ENCODE results near the gene RIMBP2.

DNA sequence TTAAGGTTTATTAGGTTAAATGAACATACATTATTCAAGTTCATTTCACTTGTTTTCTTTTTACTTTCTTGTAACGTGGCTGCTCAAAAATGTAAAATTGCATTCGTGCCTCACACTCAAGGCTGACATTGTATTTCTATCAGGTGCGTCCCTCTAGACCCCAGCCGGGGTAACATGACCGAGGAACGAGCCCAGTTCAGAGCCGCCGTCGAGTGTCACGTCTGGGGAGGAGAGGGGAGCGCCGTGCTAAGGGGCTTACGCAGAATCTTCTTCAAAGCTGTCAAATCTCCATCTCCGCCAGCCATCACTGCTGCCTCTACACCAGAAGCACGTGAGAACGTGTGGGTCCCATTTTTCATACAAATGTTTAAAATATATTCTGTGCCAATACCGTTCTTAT lies 170.6 kb downstream of the RIMBP2 start:
- TF ChIP-seq, protein P1, sequence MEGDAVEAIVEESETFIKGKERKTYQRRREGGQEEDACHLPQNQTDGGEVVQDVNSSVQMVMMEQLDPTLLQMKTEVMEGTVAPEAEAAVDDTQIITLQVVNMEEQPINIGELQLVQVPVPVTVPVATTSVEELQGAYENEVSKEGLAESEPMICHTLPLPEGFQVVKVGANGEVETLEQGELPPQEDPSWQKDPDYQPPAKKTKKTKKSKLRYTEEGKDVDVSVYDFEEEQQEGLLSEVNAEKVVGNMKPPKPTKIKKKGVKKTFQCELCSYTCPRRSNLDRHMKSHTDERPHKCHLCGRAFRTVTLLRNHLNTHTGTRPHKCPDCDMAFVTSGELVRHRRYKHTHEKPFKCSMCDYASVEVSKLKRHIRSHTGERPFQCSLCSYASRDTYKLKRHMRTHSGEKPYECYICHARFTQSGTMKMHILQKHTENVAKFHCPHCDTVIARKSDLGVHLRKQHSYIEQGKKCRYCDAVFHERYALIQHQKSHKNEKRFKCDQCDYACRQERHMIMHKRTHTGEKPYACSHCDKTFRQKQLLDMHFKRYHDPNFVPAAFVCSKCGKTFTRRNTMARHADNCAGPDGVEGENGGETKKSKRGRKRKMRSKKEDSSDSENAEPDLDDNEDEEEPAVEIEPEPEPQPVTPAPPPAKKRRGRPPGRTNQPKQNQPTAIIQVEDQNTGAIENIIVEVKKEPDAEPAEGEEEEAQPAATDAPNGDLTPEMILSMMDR (IDR thresholded peaks at IDR 0.05) = no peak
- TF ChIP-seq EP300 (IDR thresholded peaks at IDR 0.05; ENCODE audit: borderline replicate concordance in 1 of 2, low read depth in 1 of 2, low read length in 1 of 2) = no peak
- TF ChIP-seq POLR2AphosphoS5 (IDR thresholded peaks at IDR 0.05; ENCODE audit: low read depth, low read length) = no peak
- no peak for TF ChIP-seq SMC3 (IDR thresholded peaks at IDR 0.05; ENCODE audit: low read depth, low read length)
- TF ChIP-seq, protein P2, sequence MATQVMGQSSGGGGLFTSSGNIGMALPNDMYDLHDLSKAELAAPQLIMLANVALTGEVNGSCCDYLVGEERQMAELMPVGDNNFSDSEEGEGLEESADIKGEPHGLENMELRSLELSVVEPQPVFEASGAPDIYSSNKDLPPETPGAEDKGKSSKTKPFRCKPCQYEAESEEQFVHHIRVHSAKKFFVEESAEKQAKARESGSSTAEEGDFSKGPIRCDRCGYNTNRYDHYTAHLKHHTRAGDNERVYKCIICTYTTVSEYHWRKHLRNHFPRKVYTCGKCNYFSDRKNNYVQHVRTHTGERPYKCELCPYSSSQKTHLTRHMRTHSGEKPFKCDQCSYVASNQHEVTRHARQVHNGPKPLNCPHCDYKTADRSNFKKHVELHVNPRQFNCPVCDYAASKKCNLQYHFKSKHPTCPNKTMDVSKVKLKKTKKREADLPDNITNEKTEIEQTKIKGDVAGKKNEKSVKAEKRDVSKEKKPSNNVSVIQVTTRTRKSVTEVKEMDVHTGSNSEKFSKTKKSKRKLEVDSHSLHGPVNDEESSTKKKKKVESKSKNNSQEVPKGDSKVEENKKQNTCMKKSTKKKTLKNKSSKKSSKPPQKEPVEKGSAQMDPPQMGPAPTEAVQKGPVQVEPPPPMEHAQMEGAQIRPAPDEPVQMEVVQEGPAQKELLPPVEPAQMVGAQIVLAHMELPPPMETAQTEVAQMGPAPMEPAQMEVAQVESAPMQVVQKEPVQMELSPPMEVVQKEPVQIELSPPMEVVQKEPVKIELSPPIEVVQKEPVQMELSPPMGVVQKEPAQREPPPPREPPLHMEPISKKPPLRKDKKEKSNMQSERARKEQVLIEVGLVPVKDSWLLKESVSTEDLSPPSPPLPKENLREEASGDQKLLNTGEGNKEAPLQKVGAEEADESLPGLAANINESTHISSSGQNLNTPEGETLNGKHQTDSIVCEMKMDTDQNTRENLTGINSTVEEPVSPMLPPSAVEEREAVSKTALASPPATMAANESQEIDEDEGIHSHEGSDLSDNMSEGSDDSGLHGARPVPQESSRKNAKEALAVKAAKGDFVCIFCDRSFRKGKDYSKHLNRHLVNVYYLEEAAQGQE (IDR thresholded peaks at IDR 0.05; ENCODE audit: low read depth, low read length) = no peak
- no peak for TF ChIP-seq SIN3A (IDR thresholded peaks at IDR 0.05; ENCODE audit: borderline replicate concordance, low read depth, low read length)
- no peak for TF ChIP-seq TAF1 (IDR thresholded peaks at IDR 0.05; ENCODE audit: borderline replicate concordance, low read depth, low read length)
- TF ChIP-seq GABPA (IDR thresholded peaks at IDR 0.05; ENCODE audit: low read depth) = no peak
- no peak for TF ChIP-seq NRF1 (IDR thresholded peaks at IDR 0.05; ENCODE audit: low read depth, low read length)
- TF ChIP-seq YY1 (IDR thresholded peaks at IDR 0.05; ENCODE audit: low read depth) = no peak
- no peak for TF ChIP-seq RCOR1 (IDR thresholded peaks at IDR 0.05; ENCODE audit: low read length)
- TF ChIP-seq EZH2phosphoT487 (IDR thresholded peaks at IDR 0.05; ENCODE audit: borderline replicate concordance, low read depth) = no peak

Measured in SK-N-SH (cell line).